NCI-H82 (cell line): ENCODE results near the gene EPB41L2.

ENCODE experiments used
- DNase-seq: peaks from one replicate; lab custom pipeline; 2025; lab: John Stamatoyannopoulos, UW

The EPB41L2 gene

DNA sequence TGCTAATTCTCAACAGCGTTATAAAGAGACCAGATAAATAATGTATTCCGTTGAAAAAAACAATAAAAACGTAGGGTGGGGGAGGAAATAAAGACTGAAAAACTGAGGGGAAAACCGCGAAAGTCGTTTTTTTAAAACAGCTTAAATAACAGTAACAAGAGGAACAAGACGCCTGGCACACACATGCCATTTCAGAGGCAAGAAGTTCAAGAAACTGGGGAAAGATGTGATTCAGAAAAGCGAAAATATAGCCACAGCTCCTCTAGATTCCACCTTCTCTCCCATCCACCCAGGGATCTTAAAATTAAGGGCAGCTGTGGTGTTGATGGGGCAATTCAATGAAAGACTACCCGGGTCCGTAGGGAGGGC is 1.3 kb downstream of the EPB41L2 start:
- peak; percentile 53 for DNase-seq

- DNase-seq = peak; percentile 48
These were observed 1.8 kb downstream of the EPB41L2 start for GRCh38 chr6:131061041-131061750.

GRCh38 chr6:131060311-131060710 is 2.7 kb downstream of the EPB41L2 start:
- DNase-seq = no peak

GRCh38 chr6:131059486-131059885 is 3.6 kb downstream of the EPB41L2 start:
- no peak for DNase-seq

- DNase-seq = no peak
These were observed 4.8 kb downstream of the EPB41L2 start for GRCh38 chr6:131058236-131058635.

DNA sequence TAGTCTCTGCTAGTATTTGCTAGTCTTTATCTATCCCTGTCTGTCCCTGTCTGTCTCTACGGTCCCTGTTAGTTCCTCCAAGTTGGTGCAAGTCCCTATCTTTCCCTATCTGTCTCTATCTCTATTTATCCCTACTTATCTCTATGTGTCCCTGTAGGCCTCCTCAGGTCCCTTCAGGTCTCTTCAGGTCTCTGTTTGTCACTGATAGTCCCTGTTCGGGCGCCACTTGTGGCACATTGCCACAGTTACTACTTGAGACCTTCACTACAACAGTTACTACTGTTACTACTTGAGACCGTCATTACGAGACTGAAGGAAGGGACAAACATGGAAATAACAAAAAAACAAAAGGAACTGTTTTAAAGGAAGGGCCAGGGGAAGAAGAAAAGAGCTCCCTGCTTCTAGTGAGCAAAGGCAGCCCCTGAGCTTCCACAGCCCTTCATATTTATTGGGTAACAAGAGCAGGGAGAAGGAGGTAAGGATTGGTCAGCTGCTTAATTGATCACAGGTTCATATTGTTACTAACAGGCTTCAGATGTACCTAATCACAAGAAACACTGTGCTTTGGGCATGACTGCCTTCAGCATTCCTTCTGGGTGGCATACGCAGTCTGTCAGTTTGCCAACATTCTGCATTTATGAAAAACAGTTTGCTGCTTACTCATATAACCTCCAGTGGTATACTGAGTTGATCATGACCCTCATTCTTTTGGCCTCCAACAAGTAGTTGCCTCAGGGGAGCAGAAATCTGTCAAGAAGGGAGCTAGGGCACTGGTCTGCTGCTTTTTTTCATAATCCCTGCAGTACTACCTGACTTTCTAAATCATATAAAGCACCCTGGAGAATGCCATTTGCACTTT is 8.4 kb downstream of the EPB41L2 start:
- no peak for DNase-seq

- DNase-seq = no peak
These were observed 9.4 kb downstream of the EPB41L2 start for GRCh38 chr6:131053546-131054240.

DNA sequence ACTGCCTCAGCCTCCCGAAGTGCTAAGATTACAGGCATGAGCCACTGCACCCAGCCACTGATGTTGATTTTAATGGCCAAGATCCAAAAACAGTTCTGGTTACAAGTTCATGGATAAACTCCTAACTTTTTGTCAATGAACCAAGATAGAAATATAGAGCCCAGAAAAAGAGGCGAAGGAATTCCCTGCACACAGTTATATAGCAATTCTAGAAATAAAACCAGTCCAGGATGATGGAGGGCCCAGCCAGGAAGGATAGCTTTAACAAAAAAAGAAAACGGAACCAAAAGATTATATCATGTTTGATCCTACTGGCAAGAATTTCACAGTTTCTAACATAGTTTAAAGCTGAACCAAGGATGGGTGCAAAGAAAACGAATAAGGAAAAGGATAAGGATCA is 10.9 kb downstream of the EPB41L2 start:
- no peak for DNase-seq

- no peak for DNase-seq
These were observed 11.7 kb downstream of the EPB41L2 start for GRCh38 chr6:131051341-131051740.

DNA sequence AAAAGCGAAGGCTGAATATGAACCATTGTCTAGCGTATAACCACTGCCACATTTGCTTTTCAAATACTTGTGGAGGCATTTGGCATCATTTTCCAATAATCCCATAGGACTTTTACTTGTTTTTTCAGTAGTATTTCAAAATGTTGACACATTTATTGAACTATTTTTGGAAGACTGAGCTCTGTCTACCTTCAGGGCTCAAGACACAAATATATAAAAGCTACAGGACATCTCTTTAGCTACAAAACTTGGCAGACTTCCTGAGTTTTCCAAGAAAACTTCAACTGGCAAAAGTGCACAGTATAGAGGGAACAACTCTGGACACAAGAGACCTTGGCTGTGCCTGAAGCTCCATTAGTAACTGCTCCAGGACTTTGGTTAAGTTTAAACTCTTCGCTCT is 13.4 kb downstream of the EPB41L2 start:
- no peak for DNase-seq

GRCh38 chr6:131048933-131049515 is 14.0 kb downstream of the EPB41L2 start:
- no peak for DNase-seq

GRCh38 chr6:131048459-131048858 is 14.6 kb downstream of the EPB41L2 start:
- DNase-seq = no peak

DNA sequence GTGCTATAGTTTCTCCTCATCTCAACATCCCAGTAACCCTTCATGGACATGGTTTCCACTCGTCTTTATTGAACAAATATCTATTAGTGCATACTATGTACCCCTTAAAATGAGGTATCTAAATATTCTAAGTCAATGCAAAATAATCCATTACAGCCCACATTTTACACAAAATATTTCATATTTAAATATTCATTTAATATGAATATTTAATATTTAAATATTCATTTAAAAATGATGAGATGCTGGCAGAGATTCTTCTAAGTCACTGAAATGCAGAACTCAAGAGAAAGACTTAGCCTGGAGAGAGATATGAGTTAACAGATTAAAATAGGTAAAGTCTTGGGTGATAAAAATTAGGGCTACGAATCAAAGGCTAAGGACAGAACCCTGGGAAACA is 17.9 kb downstream of the EPB41L2 start:
- DNase-seq = no peak

DNA sequence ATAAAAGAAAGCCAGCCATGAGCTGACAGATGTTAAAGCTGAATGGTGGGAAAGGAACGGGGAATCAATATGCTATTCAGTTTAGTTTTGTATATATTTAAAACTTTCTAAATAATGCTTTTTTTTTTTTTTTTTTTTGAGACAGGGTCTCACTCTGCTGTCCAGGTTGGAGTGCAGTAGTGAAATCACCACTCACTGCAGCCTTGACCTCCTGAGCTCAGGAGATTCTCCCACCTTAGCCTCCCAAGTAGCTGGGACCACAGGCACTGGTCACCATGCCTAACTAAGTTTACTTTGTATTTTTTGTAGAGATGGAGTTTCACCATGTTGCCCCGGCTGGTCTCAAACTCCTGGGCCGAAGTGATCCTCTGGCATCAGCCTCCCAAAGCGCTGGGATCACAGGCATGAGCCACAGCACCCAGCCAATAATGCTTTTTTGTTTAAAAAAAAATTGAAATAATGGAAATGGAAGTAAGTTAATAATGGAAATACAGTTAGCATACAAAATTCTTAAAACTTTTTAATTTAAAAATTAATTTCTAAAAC is 19.1 kb downstream of the EPB41L2 start:
- DNase-seq = no peak

- no peak for DNase-seq
These were observed 20.4 kb downstream of the EPB41L2 start for GRCh38 chr6:131042664-131043063.

GRCh38 chr6:131041814-131042213 is 21.2 kb downstream of the EPB41L2 start:
- no peak for DNase-seq

DNA sequence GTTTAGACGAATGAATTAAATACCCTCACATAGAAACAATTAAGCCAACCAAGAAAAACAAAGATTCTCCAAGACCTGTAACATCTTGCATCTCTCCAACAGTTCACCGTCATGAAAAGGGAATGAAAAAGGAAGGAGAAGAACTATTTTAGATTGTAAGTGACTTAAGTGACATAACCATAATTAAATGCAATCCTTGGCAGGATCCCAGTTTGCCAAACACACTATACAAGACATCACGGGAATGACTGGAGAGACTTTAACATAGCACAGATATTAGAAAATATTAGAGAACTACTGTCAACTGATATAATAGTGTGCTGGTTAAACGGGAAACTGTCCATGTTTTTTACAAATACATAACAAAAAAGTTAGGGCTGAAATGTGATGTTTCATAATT is 22.2 kb downstream of the EPB41L2 start:
- DNase-seq = no peak

DNA sequence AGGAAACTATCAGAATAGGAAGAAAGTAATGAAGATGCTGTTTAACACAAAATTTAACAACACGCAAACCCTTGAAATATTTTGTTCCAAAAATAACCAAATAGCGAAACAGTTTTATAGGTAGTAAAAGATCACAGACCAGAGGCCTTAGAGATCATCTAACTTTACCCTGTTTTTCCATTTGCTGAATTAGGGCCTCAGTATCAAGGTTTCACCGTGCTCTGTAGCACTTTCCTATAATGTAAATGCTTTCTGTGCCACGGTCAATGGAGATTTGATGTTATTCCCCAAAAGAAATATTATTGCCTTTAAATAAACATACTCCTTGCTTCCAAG is 23.7 kb downstream of the EPB41L2 start:
- DNase-seq = no peak

- DNase-seq = no peak
These were observed 24.3 kb downstream of the EPB41L2 start for GRCh38 chr6:131038597-131039344.

DNA sequence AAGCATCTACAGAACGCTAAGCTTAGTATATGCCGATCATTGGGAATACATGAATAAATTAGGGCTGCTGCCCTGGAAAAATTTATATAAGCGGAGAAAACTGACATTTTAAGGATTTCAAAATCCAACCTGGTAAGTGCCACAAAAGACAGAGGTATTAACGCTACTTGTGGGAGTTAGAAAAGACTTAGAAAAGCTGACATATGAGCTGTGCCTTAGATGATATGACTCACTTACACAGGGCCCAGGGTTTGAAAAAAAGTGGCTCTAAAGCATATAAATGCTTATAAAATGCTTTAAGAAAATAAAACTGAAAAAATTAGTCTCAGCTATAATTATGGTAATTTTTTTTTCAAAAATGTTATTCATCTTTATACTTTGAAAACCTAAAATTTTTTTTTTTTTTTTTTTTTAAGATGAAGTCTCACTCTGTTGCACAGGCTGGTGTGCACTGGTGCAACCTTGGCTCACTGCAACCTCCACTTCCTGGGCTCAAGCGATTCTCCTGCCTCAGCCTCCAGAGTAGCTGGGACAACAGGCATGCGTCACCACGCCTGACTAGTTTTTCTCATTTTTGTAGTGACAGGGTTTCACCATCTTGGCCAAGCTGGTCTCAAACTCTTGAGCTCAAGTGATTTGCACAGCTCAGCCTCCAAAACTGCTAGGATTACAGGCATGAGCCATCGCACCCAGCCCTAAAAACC is 25.7 kb downstream of the EPB41L2 start:
- DNase-seq = no peak

- DNase-seq = no peak
These were observed 26.4 kb downstream of the EPB41L2 start for GRCh38 chr6:131036601-131037000.
